Omental fat pad (tissue), 4 donors: ENCODE measurements around the gene DLG5. TPM values are rescaled to one million over a fixed set of nuclear protein-coding genes. Genes with fewer than 3 reads are reported as not detected.
A peak's percentile ranks its signal among the peaks of the same experiment; 100 is the strongest.

ENCODE experiments used
- ATAC-seq: fragments of 150-250 bp; one replicate; pipeline ENCODE4 v1.9.1; 2016; ENCODE audit warnings: mild to moderate bottlenecking, moderate library complexity; ENCODE audit not compliant: low FRiP score
- DNase-seq: peaks from one replicate; pipeline ENCODE4 v3.0.0-alpha.2; 2019; ENCODE audit warnings: low spot score
- CTCF ChIP-seq, 3 donors: fragments of 450-650 bp; IDR thresholded peaks; one replicate each; pipeline ENCODE4 v1.5.1; 2016 to 2017; ENCODE audit warnings: antibody characterized with exemption in 3 of 3, mild to moderate bottlenecking in 3 of 3, moderate library complexity in 2 of 3
- total RNA-seq, 4 donors: library from RNA; depleted of rRNA; stranded (reverse); fragments of >200 nt; gene quantifications; one replicate each; pipeline ENCODE4 v1.1.0, GENCODE V29; 2016

Gene DLG5
- total RNA-seq, 4 donors from 2014 or later = 28.1 to 42.7 (median 38.3) TPM

DNA sequence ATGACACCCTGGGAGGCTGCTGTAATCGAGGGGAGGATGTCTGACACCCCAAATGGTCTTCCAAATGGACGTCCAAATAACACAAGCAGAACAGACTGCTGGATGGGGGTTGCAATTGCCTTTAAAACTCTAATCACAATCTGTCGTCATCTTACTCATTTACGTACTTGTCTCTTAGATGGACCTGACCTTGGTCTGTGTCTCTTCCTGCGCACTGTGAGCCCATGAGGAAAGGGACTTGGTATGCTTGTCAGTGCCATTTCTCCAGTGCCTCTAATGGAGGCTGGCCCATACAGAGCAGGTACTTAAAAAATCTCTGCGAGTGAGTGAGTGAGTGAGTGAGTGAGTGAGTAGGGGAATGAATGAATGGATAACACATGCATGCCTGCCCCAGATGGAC, 93.3 kb downstream of the DLG5 start:
- DNase-seq = no peak
- TF ChIP-seq CTCF (IDR thresholded peaks at IDR 0.05) = no peak
- ATAC-seq = no peak

- DNase-seq (no peak), ATAC-seq (peak; percentile 19)
- TF ChIP-seq CTCF (IDR thresholded peaks at IDR 0.05) = no peak
These were observed 94.3 kb downstream of the DLG5 start for GRCh38 chr10:77832238-77832637.

DNA sequence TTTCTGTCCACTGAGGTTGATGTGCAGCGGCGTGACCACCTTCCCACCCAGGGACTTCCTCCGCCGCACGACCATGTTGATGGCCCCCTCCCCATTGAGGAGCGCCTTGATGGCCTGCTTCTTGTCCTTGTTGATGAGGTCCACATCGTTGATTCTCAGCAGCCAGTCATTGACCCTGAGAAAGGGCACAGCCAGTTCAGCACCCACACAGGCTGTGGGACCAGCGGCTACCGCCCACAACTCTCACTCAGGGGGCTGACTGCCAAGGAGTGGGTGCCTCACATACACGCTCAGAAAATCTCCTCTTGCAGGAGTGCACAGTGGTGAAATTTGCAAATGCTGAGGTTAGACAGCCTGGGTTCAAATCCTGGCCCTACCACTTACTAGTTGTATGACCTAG, 97.2 kb downstream of the DLG5 start:
- TF ChIP-seq CTCF (IDR thresholded peaks at IDR 0.05) = no peak

DNA sequence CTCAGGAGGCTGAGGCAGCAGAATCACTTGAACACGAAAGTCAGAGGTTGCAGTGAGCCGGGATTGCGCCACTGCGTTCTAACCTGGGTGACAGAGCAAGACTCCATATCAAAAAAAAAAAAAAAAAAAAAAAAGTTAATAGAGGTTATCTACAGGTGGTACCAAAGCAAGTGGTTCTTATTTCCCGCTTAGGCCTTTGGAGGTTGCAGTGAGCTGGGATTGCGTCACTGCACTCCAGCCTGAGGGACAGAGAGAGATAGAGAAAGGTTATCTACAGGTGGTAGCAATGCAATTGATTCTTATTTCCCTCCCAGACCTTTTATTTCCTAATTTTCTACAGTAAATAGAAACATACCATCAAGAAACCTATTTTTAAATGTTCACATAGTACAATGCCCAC, 98.2 kb downstream of the DLG5 start:
- TF ChIP-seq CTCF (IDR thresholded peaks at IDR 0.05) = no peak
- ATAC-seq (no peak), DNase-seq (no peak)

More for the DNA sequence above, 97.2 kb downstream of the DLG5 start:
- no peak for ATAC-seq
- DNase-seq = no peak

DNA sequence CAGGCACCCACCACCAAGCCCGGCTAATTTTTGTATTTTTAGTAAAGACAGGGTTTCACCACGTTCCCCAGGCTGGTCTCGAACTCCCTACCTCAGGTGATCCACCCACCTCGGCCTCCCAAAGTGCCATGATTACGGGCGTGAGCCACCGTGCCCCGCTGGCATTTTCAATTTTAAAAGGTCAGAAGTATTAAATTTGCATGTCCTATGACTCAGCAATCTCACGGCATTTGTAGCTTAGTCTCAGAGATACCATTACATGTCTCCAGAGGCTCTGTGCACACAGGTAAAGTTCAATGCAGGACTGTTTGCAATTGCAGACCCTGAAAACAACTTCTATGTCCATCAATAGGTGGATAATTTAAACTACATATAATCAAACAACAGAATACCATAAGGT, 99.2 kb downstream of the DLG5 start:
- TF ChIP-seq CTCF (IDR thresholded peaks at IDR 0.05) = no peak
- DNase-seq (no peak), ATAC-seq (no peak)

DNA sequence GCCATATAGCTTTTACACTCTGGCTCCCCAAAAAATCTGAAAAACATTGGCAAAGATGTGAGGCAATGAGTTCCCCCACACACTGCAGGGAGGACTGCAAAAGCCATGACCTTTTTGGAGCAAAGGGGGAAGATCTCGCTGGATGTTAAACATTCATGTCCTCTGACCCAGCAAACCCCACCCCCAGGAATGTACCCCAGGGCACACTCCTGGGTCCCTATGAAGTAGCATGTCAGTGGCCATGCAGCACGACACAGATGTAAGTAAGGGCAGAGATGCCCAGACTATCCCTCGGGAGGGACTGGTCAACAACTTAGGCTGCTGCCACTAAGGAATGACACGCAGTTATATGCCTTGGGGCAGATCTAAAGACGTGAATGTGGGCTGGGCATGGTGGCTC, 100.6 kb downstream of the DLG5 start:
- DNase-seq = no peak
- no peak for ATAC-seq
- TF ChIP-seq CTCF (IDR thresholded peaks at IDR 0.05) = no peak

DNA sequence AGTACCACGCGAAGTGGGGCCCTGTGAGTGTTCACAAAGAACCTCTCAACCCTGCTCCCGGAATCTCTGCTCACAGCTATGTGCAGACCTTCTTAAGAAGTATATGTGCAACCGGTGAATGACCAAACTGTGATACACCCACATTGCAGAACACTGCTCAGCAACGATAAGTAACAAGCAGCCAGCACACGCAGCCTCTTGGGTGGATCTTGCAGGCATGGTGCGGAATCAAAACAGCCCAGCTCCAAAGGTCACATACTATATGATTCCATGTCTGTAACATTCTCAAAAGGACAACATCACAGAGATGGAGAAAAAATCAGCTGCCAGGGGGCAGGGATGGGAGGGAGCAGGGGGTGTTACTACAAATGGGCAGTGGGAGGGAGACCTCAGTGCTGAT, 101.6 kb downstream of the DLG5 start:
- ATAC-seq = no peak
- TF ChIP-seq CTCF (IDR thresholded peaks at IDR 0.05) = no peak
- no peak for DNase-seq
